Measurements from ENCODE around the gene KIF1B. TPM values are rescaled to one million over a fixed set of nuclear protein-coding genes. Genes with fewer than 3 reads are reported as not detected.

KIF1B gene
- total and polyA plus RNA-seq, 2 donors (not counting 1 experiment from before 2014, with no cell fraction given) = 3.5 to 16.4 TPM

GRCh38 chr1:10210841-10211804 is 753 bp downstream of the KIF1B start:
- Mint-ChIP-seq H3K9me3 (ENCODE audit: insufficient read depth) (no peaks in the 10 kb centered on the region), H3K27ac (peak overlapping the region; percentile 41), H3K27me3 (no peaks in the 10 kb centered on the region), H3K4me3 (peak overlapping the region; percentile 86), H3K4me1 (peaks cover 29% of the 10 kb centered on the region)
- Histone ChIP-seq H3K4me3 (ENCODE audit: control extremely low read depth in 1 of 5, extremely low read depth in 1 of 5, insufficient read depth in 1 of 5, low read depth in 2 of 5, low read length in 4 of 5) (peak overlapping the region; percentile 15 to 95 (median 77)), H3K4me2 (replicated peaks; ENCODE audit: low read depth, low read length, poor library complexity, severe bottlenecking) (peak overlapping the region; percentile 91), H2AFZ (ENCODE audit: insufficient read depth, low read depth, low read length, poor library complexity, severe bottlenecking) (peak overlapping the region; percentile 97), H4K20me1 (ENCODE audit: control insufficient read depth, insufficient read depth, low read length, poor library complexity, severe bottlenecking) (no peaks in the 10 kb centered on the region), H3K9me3 (ENCODE audit: control extremely low read depth in 1 of 3, control insufficient read depth in 2 of 3, insufficient read depth in 1 of 3, low read length in 2 of 3) (no peaks in the 10 kb centered on the region), H3K36me3 (replicated peaks in 1 of 2; ENCODE audit: control extremely low read depth in 1 of 2, control insufficient read depth in 1 of 2, extremely low read depth in 1 of 2, insufficient read depth in 2 of 2, low read length in 1 of 2) (no peaks in the 10 kb centered on the region), H3K27ac (ENCODE audit: low read length in 2 of 2) (no peak overlapping the region), H3K9ac (ENCODE audit: low read length) (peak overlapping the region; percentile 75), H3K79me2 (ENCODE audit: control insufficient read depth, insufficient read depth, low read length) (no peaks in the 10 kb centered on the region), H3K4me1 (ENCODE audit: control insufficient read depth in 2 of 2, insufficient read depth in 2 of 2, low read length in 2 of 2) (peaks cover 6 to 19% of the 10 kb centered on the region in 2 donors), H3K27me3 (replicated peaks in 1 of 4; ENCODE audit: control extremely low read depth in 1 of 4, control insufficient read depth in 3 of 4, insufficient read depth in 4 of 4, low read length in 3 of 4) (peaks cover 0 to 4% (median 0%) of the 10 kb centered on the region in 4 experiments)
- ChIA-PET CTCF (interaction anchor here (0.6 to 2.4 kb wide), 19 partner anchors 10 to 334 kb away, joined by 3 to 19 read pairs (median 4); partner anchors contain the start of genes CENPS, PEX14 and PGD), POLR2A (no interaction called here)
- DNase-seq (peak; percentile 45), ATAC-seq (ENCODE audit: low read depth) (no peak)
- TF ChIP-seq, protein P1, sequence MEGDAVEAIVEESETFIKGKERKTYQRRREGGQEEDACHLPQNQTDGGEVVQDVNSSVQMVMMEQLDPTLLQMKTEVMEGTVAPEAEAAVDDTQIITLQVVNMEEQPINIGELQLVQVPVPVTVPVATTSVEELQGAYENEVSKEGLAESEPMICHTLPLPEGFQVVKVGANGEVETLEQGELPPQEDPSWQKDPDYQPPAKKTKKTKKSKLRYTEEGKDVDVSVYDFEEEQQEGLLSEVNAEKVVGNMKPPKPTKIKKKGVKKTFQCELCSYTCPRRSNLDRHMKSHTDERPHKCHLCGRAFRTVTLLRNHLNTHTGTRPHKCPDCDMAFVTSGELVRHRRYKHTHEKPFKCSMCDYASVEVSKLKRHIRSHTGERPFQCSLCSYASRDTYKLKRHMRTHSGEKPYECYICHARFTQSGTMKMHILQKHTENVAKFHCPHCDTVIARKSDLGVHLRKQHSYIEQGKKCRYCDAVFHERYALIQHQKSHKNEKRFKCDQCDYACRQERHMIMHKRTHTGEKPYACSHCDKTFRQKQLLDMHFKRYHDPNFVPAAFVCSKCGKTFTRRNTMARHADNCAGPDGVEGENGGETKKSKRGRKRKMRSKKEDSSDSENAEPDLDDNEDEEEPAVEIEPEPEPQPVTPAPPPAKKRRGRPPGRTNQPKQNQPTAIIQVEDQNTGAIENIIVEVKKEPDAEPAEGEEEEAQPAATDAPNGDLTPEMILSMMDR (IDR thresholded peaks at IDR 0.05) = no peak
- no peak for TF ChIP-seq EZH2 (IDR thresholded peaks at IDR 0.05; ENCODE audit: borderline replicate concordance, insufficient read depth, low read depth, low read length, poor library complexity, severe bottlenecking)
- intact Hi-C loops (cut with micrococcal nuclease) = loop anchor here (1.0 to 10.0 kb wide), 4 partner anchors 124 to 301 kb away; partner anchors contain the start of genes CTNNBIP1, PEX14 and UBE4B
- 5% methylated on average over 66 of the region's 69 CpGs for WGBS (ENCODE audit: insufficient coverage)

Measured in B cell (primary cell).